ENCODE data around the gene ARL8A. TPM values are rescaled to one million over a fixed set of nuclear protein-coding genes. Genes with fewer than 3 reads are reported as not detected.

ARL8A gene
- total RNA-seq, 1 donor = 16.9 TPM

DNA sequence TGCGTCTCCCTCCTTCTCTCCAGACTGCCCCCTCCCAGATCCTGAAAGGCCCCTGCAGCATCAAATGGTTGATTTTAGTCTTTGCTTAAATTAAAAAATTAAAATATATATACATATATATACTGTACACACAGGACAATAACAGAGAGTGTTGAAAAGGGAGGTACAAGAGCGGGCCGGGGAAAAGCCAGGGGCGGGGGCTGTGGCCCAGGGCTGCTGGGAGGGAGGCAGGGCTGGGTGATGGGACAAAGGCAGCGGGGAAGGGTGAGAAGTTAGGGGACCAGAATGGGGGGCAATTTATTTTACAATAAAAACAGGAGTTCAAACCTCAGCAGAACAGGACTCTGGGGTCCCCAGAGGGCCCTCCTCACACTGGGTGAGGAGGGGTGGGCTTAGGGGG is 10.5 kb downstream of the ARL8A start:
- TF ChIP-seq, protein P1, sequence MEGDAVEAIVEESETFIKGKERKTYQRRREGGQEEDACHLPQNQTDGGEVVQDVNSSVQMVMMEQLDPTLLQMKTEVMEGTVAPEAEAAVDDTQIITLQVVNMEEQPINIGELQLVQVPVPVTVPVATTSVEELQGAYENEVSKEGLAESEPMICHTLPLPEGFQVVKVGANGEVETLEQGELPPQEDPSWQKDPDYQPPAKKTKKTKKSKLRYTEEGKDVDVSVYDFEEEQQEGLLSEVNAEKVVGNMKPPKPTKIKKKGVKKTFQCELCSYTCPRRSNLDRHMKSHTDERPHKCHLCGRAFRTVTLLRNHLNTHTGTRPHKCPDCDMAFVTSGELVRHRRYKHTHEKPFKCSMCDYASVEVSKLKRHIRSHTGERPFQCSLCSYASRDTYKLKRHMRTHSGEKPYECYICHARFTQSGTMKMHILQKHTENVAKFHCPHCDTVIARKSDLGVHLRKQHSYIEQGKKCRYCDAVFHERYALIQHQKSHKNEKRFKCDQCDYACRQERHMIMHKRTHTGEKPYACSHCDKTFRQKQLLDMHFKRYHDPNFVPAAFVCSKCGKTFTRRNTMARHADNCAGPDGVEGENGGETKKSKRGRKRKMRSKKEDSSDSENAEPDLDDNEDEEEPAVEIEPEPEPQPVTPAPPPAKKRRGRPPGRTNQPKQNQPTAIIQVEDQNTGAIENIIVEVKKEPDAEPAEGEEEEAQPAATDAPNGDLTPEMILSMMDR (IDR thresholded peaks at IDR 0.05; ENCODE audit: insufficient read depth, low read length) = no peak
- no peak overlapping the region for H3K4me3 ChIP-seq (ENCODE audit: low read depth, low read length)

DNA sequence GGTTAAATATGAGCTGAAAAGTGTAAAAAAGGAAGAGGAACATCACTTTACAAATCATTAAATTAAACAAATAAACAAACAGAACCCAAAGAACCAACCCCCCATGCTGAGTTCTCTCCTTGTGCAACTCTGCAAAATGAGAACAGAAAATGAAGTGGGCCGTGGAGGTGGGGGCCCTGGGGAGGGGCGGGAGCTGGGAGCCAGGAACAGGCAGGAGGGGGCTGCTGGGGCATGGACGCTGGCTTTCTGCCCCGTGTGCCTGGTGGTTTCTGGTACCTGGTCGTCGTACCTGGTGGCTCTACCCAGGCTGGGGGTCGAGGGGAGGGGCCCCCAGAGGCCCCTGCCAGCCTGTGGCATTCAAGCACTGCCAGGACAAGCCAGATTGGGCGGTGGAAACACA is 11.0 kb downstream of the ARL8A start:
- H3K4me3 ChIP-seq (ENCODE audit: low read depth, low read length) = no peak overlapping the region
- DNase-seq (ENCODE audit: low read depth) = no peak
- TF ChIP-seq, protein P1 (IDR thresholded peaks at IDR 0.05; ENCODE audit: insufficient read depth, low read length) = no peak

More for the DNA sequence above, 10.5 kb downstream of the ARL8A start:
- DNase-seq (ENCODE audit: low read depth) = no peak

DNA sequence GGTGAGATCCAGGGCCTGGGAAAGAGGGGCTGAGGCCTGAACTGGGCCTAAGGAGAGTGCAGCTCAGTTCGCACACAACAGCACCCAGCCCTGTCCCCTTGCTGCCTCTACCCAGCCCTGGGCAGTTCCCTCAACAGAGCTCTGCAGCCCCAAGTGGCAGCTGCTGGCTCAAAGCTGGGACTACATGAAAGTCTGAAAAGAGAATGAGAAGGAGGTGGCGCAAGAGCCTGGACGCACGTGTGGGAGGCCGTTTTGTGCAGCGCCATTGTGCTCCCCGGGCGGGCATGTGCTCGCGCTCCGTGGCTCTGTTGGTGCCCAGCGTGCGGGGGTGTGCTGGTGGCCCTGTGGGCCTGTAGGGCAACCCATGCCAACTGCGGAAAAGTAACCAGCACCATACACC is 11.5 kb downstream of the ARL8A start:
- no peak overlapping the region for H3K4me3 ChIP-seq (ENCODE audit: low read depth, low read length)
- TF ChIP-seq, protein P1 (IDR thresholded peaks at IDR 0.05; ENCODE audit: insufficient read depth, low read length) = no peak
- DNase-seq (ENCODE audit: low read depth) = no peak

DNA sequence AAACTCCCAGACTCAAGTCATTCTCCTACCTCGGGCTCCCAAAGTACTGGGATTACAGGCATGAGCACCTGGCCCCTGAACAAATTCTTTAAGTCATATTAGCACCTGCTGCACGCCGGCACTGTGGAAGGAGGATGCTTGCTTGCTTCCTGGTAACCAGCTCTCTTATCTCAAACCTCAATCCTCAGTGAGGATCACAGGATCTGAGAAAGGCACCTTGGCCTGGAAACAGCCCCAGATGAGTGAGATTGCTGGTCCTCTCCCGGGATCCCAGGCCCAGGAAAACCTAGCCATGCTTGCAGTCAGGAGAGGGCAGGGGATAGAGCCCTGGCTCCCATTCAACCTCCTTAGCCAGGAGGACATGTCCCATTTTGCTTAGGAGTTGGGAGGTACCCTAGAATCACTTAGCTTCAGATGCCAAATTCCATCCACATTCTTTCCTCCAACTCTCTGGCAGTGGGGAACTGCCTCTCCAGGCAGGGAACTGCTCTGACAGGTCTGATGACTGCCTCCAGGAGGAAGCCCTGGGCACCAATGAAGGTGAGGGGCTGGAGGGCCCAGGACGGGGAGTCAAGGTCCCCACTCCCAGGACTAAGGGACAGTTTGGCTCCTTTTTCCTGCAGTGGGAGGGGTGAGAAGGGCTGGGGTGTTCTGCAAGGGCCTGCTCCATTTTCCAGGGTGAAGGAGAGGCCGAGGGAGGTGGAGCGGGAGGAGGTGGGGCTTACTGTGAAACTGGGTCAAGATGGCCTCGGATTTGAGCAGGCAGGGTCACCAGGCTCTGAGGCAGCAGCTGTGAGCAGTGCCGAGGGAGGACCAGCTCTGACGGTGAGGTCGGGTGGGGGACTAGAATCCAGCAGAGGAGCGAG is 12.3 kb downstream of the ARL8A start:
- DNase-seq (ENCODE audit: low read depth) = peak; percentile 48
- TF ChIP-seq, protein P1 (IDR thresholded peaks at IDR 0.05; ENCODE audit: insufficient read depth, low read length) = no peak

DNA sequence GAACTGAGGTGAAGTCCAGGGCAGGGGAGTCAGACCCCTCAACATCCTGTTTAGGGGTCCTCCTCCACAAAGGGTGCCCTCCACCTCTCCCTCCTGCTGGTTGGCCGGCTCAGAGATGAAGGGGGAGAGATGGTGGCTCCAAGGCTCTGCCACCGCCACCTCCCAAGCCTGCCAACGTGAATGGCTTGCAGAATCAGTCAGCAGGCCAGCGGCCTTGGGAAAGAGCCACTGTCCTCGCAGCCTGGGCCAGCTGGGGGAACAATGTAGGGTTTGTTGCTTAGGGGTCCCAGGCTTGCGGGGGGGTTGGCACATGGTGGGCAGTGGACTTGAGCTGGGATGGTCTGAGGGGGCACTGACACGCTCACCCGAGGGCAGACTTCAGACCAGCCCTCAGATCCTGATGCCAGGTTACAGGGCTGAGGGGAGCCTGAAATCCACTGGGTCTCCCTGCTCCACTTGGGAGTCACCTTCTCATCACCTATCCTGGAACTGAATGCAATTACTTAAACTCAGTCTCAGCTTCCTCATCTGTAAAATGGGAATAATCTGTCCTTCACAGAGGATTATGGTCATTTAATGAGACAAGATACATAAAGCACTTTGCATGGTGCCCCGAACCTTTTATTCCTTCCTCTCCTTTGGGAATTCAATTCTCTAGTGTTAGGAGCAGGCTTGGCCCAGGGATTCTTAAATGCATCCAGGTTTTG is 13.6 kb downstream of the ARL8A start:
- H3K4me3 ChIP-seq (ENCODE audit: low read depth, low read length) = no peak overlapping the region
- TF ChIP-seq, protein P1 (IDR thresholded peaks at IDR 0.05; ENCODE audit: insufficient read depth, low read length) = no peak
- no peak for DNase-seq (ENCODE audit: low read depth)

More for the DNA sequence above, 12.3 kb downstream of the ARL8A start:
- no peak overlapping the region for H3K4me3 ChIP-seq (ENCODE audit: low read depth, low read length)

DNA sequence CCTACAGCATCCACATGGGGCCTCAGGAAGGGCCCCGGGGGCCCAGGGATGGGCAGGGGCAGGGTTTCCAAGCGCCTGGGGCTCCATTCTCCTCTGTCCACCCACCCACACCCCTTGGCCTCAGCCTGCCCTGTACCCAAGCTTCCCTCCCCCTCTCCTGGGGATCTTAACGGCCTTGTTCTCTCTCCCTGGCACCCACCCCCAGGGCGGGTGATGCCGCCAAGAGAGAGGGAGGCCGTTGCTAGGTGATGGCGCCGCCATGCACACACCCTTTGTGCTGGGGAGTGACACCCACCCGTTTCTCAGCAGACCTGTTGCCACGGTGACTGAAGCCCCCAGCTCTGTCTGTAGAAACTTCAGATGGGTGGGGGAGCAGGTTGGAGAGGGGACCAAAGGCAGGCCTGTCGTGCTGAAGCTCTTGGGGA is 14.2 kb downstream of the ARL8A start:
- TF ChIP-seq, protein P1 (IDR thresholded peaks at IDR 0.05; ENCODE audit: insufficient read depth, low read length) = no peak
- no peak overlapping the region for H3K4me3 ChIP-seq (ENCODE audit: low read depth, low read length)
- DNase-seq (ENCODE audit: low read depth) = no peak

All from fibroblast of the aortic adventitia (primary cell).